OCI-LY7 (cell line): ENCODE measurements around the gene RGS10. TPM values are rescaled to one million over a fixed set of nuclear protein-coding genes. Genes with fewer than 3 reads are reported as not detected.

Source experiments
- BruUV-seq: library from RNA; stranded (reverse); fragments of 400-500 nt; replicated peaks from 2 replicates; lab custom pipeline; 2021; lab: Mats Ljungman, UMichigan
- CTCF ChIA-PET: fragments of 300-600 bp; sonication (Branson Sonifier 250); formaldehyde crosslinking; loops from one replicate; lab custom pipeline; 2022; ENCODE audit warnings: antibody characterized with exemption; ENCODE audit not compliant: unreplicated experiment; lab: Charles Lee
- POLR2A ChIA-PET: fragments of 300-600 bp; sonication (Branson Sonifier 250); formaldehyde crosslinking; loops from one replicate; lab custom pipeline; 2022; ENCODE audit warnings: antibody characterized with exemption; lab: Charles Lee
- DNase-seq: peaks from one replicate; pipeline ENCODE4 v3.0.0-alpha.2; 2015; ENCODE audit warnings: low spot score
- H2AFZ ChIP-seq: fragments of 200-600 bp; sonication (generic), shearing (Covaris generic); 2 replicates; pipeline ENCODE4 v1.6.1; 2014; ENCODE audit warnings: mild to moderate bottlenecking, antibody characterized with exemption, low read length, moderate library complexity
- H3K27ac ChIP-seq: fragments of 200-600 bp; sonication (generic); 2 replicates; pipeline ENCODE4 v1.5.1; 2014; ENCODE audit warnings: mixed run types, low read depth, mild to moderate bottlenecking, moderate library complexity, low read length, inconsistent platforms; ENCODE audit not compliant: poor library complexity, severe bottlenecking
- H3K36me3 ChIP-seq: fragments of 200-600 bp; sonication (generic); 2 replicates; pipeline ENCODE4 v1.6.1; 2014; ENCODE audit warnings: mild to moderate bottlenecking, antibody characterized with exemption, low read length, moderate library complexity, mixed read lengths; ENCODE audit not compliant: insufficient read depth
- H3K4me1 ChIP-seq: fragments of 200-600 bp; sonication (generic); 2 replicates; pipeline ENCODE4 v1.5.1; 2014; ENCODE audit warnings: mild to moderate bottlenecking, low read length; ENCODE audit not compliant: insufficient read depth, poor library complexity, severe bottlenecking
- H3K4me2 ChIP-seq: fragments of 200-600 bp; sonication (generic); 2 replicates; pipeline ENCODE4 v1.6.1; 2014; ENCODE audit warnings: mild to moderate bottlenecking, low read length
- H3K4me3 ChIP-seq: fragments of 200-600 bp; sonication (generic); 2 replicates; pipeline ENCODE4 v1.5.1; 2014; ENCODE audit warnings: mild to moderate bottlenecking, low read depth, low read length; ENCODE audit not compliant: poor library complexity, severe bottlenecking
- H3K79me2 ChIP-seq: fragments of 200-600 bp; sonication (generic); 2 replicates; pipeline ENCODE4 v1.6.1; 2016; ENCODE audit warnings: low read depth, mild to moderate bottlenecking, low read length, moderate library complexity, mixed read lengths; ENCODE audit not compliant: insufficient read depth
- H3K9me2 ChIP-seq: fragments of 200-600 bp; sonication (generic); 2 replicates; pipeline ENCODE4 v1.6.1; 2016; ENCODE audit warnings: mild to moderate bottlenecking, low read length, mixed read lengths; ENCODE audit not compliant: insufficient read depth
- H3K9me3 ChIP-seq: fragments of 200-600 bp; sonication (generic); 2 replicates; pipeline ENCODE4 v1.6.1; 2014; ENCODE audit warnings: mild to moderate bottlenecking, mixed run types, low read length, mixed read lengths
- H4K20me1 ChIP-seq: fragments of 200-600 bp; sonication (generic); 2 replicates; pipeline ENCODE4 v1.6.1; 2014; ENCODE audit warnings: mild to moderate bottlenecking, antibody characterized with exemption, low read length, moderate library complexity, mixed read lengths; ENCODE audit not compliant: insufficient read depth
- EZH2phosphoT487 ChIP-seq: fragments of 200-600 bp; sonication (generic); IDR thresholded peaks from 2 replicates; pipeline ENCODE4 v1.6.1; 2018; ENCODE audit warnings: low read depth, borderline replicate concordance, mild to moderate bottlenecking, mixed run types, antibody characterized with exemption, low read length, moderate library complexity, mixed read lengths
- intact Hi-C: fragments of 100-400 bp; cut with micrococcal nuclease; formaldehyde crosslinking; loops from one replicate; pipeline ENCODE4 v1.10.0; 2022; ENCODE audit not compliant: unreplicated experiment
- total RNA-seq, 2 experiments: library from RNA; depleted of rRNA in 1 of 2; stranded (reverse); fragments of >200 nt in 1 of 2; shearing (Covaris generic) in 1 of 2; gene quantifications; 2 replicates each; pipeline ENCODE4 v1.2.3, GENCODE V29; 2014 to 2022
- TF ChIP-seq, protein P1 (sequence below): fragments of 200-600 bp; sonication (generic); conservative IDR thresholded peaks from 2 replicates; pipeline ENCODE4 v1.5.1; 2014; ENCODE audit warnings: mild to moderate bottlenecking, antibody characterized with exemption, low read length, moderate library complexity, mixed read lengths

The RGS10 gene
- total RNA-seq, 2 experiments from 2014 or later: 22.5 to 45.2 TPM

- POLR2A ChIA-PET: interaction anchor here (0.6 to 1.3 kb wide), 2 partner anchors 16 to 46 kb away, joined by 3 to 5 read pairs; no protein-coding TSS in a partner anchor
- H3K27ac ChIP-seq: no peak overlapping the region
- H4K20me1 ChIP-seq: no peaks in the 10 kb centered on the region
- no peak overlapping the region for H2AFZ ChIP-seq
- BruUV-seq: no TSS peak
- TF ChIP-seq, protein P1, sequence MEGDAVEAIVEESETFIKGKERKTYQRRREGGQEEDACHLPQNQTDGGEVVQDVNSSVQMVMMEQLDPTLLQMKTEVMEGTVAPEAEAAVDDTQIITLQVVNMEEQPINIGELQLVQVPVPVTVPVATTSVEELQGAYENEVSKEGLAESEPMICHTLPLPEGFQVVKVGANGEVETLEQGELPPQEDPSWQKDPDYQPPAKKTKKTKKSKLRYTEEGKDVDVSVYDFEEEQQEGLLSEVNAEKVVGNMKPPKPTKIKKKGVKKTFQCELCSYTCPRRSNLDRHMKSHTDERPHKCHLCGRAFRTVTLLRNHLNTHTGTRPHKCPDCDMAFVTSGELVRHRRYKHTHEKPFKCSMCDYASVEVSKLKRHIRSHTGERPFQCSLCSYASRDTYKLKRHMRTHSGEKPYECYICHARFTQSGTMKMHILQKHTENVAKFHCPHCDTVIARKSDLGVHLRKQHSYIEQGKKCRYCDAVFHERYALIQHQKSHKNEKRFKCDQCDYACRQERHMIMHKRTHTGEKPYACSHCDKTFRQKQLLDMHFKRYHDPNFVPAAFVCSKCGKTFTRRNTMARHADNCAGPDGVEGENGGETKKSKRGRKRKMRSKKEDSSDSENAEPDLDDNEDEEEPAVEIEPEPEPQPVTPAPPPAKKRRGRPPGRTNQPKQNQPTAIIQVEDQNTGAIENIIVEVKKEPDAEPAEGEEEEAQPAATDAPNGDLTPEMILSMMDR: no peak
- no peak for TF ChIP-seq EZH2phosphoT487
- peaks cover 13% of the 10 kb centered on the region; the same call in 1 of the 2 replicates for H3K36me3 ChIP-seq
- no peak overlapping the region for H3K4me3 ChIP-seq
- H3K9me2 ChIP-seq: no peaks in the 10 kb centered on the region
- intact Hi-C loops: no loop called here
- DNase-seq: no peak
- H3K79me2 ChIP-seq: no peaks in the 10 kb centered on the region
- H3K4me2 ChIP-seq: no peak overlapping the region
- no peaks in the 10 kb centered on the region for H3K4me1 ChIP-seq
- H3K9me3 ChIP-seq: no peaks in the 10 kb centered on the region
- CTCF ChIA-PET: no interaction called here
Measured at GRCh38 chr10:119525116-119525515, 17.4 kb downstream of the RGS10 start.

DNA sequence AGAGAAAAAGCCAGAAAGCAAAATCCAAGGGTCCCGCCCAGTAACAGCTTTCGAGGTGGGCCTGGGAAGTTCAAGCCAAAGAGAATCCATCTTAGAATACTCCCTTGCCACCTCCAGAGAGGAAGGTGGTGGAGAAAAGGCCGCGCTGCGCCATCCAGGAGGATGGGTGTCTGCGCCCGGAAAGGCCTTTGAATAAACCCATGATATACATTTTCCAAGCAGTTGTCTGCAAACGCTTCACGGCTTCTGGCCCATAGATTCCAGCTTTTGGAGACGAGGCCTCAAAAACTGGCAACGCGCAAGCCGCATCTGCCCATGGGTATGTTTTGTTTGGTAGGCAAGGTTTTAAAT lies 17.8 kb downstream of the RGS10 start:
- H3K4me2 ChIP-seq: no peak overlapping the region
- peaks cover 13% of the 10 kb centered on the region; the same call in 1 of the 2 replicates for H3K36me3 ChIP-seq
- H3K79me2 ChIP-seq: no peaks in the 10 kb centered on the region
- intact Hi-C loops: no loop called here
- H3K9me3 ChIP-seq: no peaks in the 10 kb centered on the region
- ChIA-PET CTCF (no interaction called here), POLR2A (interaction anchor here (0.6 to 1.3 kb wide), 2 partner anchors 16 to 430 kb away, joined by 3 to 5 read pairs; no protein-coding TSS in a partner anchor)
- no peak overlapping the region for H3K27ac ChIP-seq
- H3K4me1 ChIP-seq: no peaks in the 10 kb centered on the region
- no peak overlapping the region for H2AFZ ChIP-seq
- no peak for DNase-seq
- no TSS peak for BruUV-seq
- H3K4me3 ChIP-seq: no peak overlapping the region
- TF ChIP-seq, protein P1: no peak
- no peak for TF ChIP-seq EZH2phosphoT487
- H3K9me2 ChIP-seq: no peaks in the 10 kb centered on the region
- H4K20me1 ChIP-seq: no peaks in the 10 kb centered on the region

GRCh38 chr10:119523895-119524719 lies 18.4 kb downstream of the RGS10 start:
- TF ChIP-seq, protein P1: no peak
- TF ChIP-seq EZH2phosphoT487: no peak
- Histone ChIP-seq H3K4me1 (no peaks in the 10 kb centered on the region), H4K20me1 (no peaks in the 10 kb centered on the region), H3K27ac (no peak overlapping the region), H3K9me3 (no peaks in the 10 kb centered on the region), H2AFZ (no peak overlapping the region), H3K36me3 (peaks cover 13% of the 10 kb centered on the region; the same call in 1 of the 2 replicates), H3K4me3 (no peak overlapping the region), H3K4me2 (no peak overlapping the region), H3K9me2 (no peaks in the 10 kb centered on the region), H3K79me2 (no peaks in the 10 kb centered on the region)
- no peak for DNase-seq
- intact Hi-C loops: no loop called here
- CTCF ChIA-PET: no interaction called here
- POLR2A ChIA-PET: interaction anchor here (0.6 kb wide), 1 partner anchor 429 kb away, joined by 5 read pairs; no protein-coding TSS in a partner anchor
- BruUV-seq: no TSS peak
